Stimulated activated naive CD8-positive, alpha-beta T cell treated with anti-CD3 and anti-CD28 coated beads, Interleukin-15, Interleukin-2, amounts not matched to agents 100 ng/mL and 50 ng/mL, for 24 hours (primary cell): ENCODE measurements around the gene HRAS.

ENCODE experiments used
- H3K27ac Mint-ChIP-seq: one replicate; pipeline ENCODE4 v1.8.0; 2021; ENCODE audit warnings: mild to moderate bottlenecking, mixed read lengths
- H3K27me3 Mint-ChIP-seq: one replicate; pipeline ENCODE4 v1.8.0; 2021; ENCODE audit warnings: mixed read lengths
- H3K36me3 Mint-ChIP-seq: one replicate; pipeline ENCODE4 v1.8.0; 2021; ENCODE audit warnings: low read depth, mixed read lengths
- H3K4me1 Mint-ChIP-seq: one replicate; pipeline ENCODE4 v1.8.0; 2021; ENCODE audit warnings: low read depth, mixed read lengths
- H3K4me3 Mint-ChIP-seq: one replicate; pipeline ENCODE4 v1.8.0; 2021; ENCODE audit warnings: mild to moderate bottlenecking, mixed read lengths
- H3K9me3 Mint-ChIP-seq: one replicate; pipeline ENCODE4 v1.8.0; 2021; ENCODE audit warnings: mixed read lengths

HRAS gene

GRCh38 chr11:551131-551530, 15.8 kb upstream of the HRAS start:
- no peaks in the 10 kb centered on the region for H3K27me3 Mint-ChIP-seq
- no peaks in the 10 kb centered on the region for H3K36me3 Mint-ChIP-seq
- H3K9me3 Mint-ChIP-seq: no peaks in the 10 kb centered on the region
- H3K4me1 Mint-ChIP-seq: no peaks in the 10 kb centered on the region
- H3K4me3 Mint-ChIP-seq: no peak overlapping the region
- H3K27ac Mint-ChIP-seq: no peak overlapping the region

GRCh38 chr11:550746-551085, 15.3 kb upstream of the HRAS start:
- no peak overlapping the region for H3K4me3 Mint-ChIP-seq
- H3K36me3 Mint-ChIP-seq: no peaks in the 10 kb centered on the region
- H3K4me1 Mint-ChIP-seq: no peaks in the 10 kb centered on the region
- no peaks in the 10 kb centered on the region for H3K9me3 Mint-ChIP-seq
- H3K27ac Mint-ChIP-seq: no peak overlapping the region
- no peaks in the 10 kb centered on the region for H3K27me3 Mint-ChIP-seq

GRCh38 chr11:550021-550745, 14.8 kb upstream of the HRAS start:
- H3K27ac Mint-ChIP-seq: no peak overlapping the region
- H3K36me3 Mint-ChIP-seq: no peaks in the 10 kb centered on the region
- no peak overlapping the region for H3K4me3 Mint-ChIP-seq
- H3K4me1 Mint-ChIP-seq: no peaks in the 10 kb centered on the region
- no peaks in the 10 kb centered on the region for H3K27me3 Mint-ChIP-seq
- H3K9me3 Mint-ChIP-seq: no peaks in the 10 kb centered on the region

GRCh38 chr11:548700-549603, 13.6 kb upstream of the HRAS start:
- Mint-ChIP-seq H3K36me3 (no peaks in the 10 kb centered on the region), H3K4me3 (no peak overlapping the region), H3K4me1 (no peaks in the 10 kb centered on the region), H3K9me3 (no peaks in the 10 kb centered on the region), H3K27ac (no peak overlapping the region), H3K27me3 (no peaks in the 10 kb centered on the region)

- Mint-ChIP-seq H3K27ac (no peak overlapping the region), H3K9me3 (no peaks in the 10 kb centered on the region), H3K4me1 (no peaks in the 10 kb centered on the region), H3K36me3 (no peaks in the 10 kb centered on the region), H3K27me3 (no peaks in the 10 kb centered on the region), H3K4me3 (no peak overlapping the region)
Observed at GRCh38 chr11:545171-545570, 9.8 kb upstream of the HRAS start.

- no peaks in the 10 kb centered on the region for H3K4me1 Mint-ChIP-seq
- no peak overlapping the region for H3K27ac Mint-ChIP-seq
- H3K27me3 Mint-ChIP-seq: no peaks in the 10 kb centered on the region
- no peaks in the 10 kb centered on the region for H3K9me3 Mint-ChIP-seq
- H3K4me3 Mint-ChIP-seq: no peak overlapping the region
- H3K36me3 Mint-ChIP-seq: no peaks in the 10 kb centered on the region
Observed at GRCh38 chr11:544817-545166, 9.4 kb upstream of the HRAS start.

- H3K4me1 Mint-ChIP-seq: peaks cover 7% of the 10 kb centered on the region
- H3K27ac Mint-ChIP-seq: no peak overlapping the region
- no peaks in the 10 kb centered on the region for H3K9me3 Mint-ChIP-seq
- H3K27me3 Mint-ChIP-seq: no peaks in the 10 kb centered on the region
- no peak overlapping the region for H3K4me3 Mint-ChIP-seq
- no peaks in the 10 kb centered on the region for H3K36me3 Mint-ChIP-seq
Observed at GRCh38 chr11:541433-541885, 6.1 kb upstream of the HRAS start.

GRCh38 chr11:540583-541432, 5.4 kb upstream of the HRAS start:
- Mint-ChIP-seq H3K27ac (no peak overlapping the region), H3K27me3 (no peaks in the 10 kb centered on the region), H3K4me1 (peaks cover 11% of the 10 kb centered on the region), H3K4me3 (no peak overlapping the region), H3K36me3 (no peaks in the 10 kb centered on the region), H3K9me3 (no peaks in the 10 kb centered on the region)

- H3K36me3 Mint-ChIP-seq: no peaks in the 10 kb centered on the region
- peaks cover 11% of the 10 kb centered on the region for H3K4me1 Mint-ChIP-seq
- no peak overlapping the region for H3K4me3 Mint-ChIP-seq
- no peaks in the 10 kb centered on the region for H3K9me3 Mint-ChIP-seq
- no peak overlapping the region for H3K27ac Mint-ChIP-seq
- H3K27me3 Mint-ChIP-seq: no peaks in the 10 kb centered on the region
Observed at GRCh38 chr11:539971-540481, 4.7 kb upstream of the HRAS start.

GRCh38 chr11:538431-539051, 3.2 kb upstream of the HRAS start:
- Mint-ChIP-seq H3K4me3 (no peak overlapping the region), H3K4me1 (peaks cover 11% of the 10 kb centered on the region), H3K27me3 (no peaks in the 10 kb centered on the region), H3K27ac (no peak overlapping the region), H3K36me3 (no peaks in the 10 kb centered on the region), H3K9me3 (no peaks in the 10 kb centered on the region)

GRCh38 chr11:537622-538430, 2.5 kb upstream of the HRAS start:
- Mint-ChIP-seq H3K9me3 (no peaks in the 10 kb centered on the region), H3K4me1 (peaks cover 11% of the 10 kb centered on the region), H3K36me3 (no peaks in the 10 kb centered on the region), H3K27ac (peak overlapping the region; percentile 45), H3K27me3 (no peaks in the 10 kb centered on the region), H3K4me3 (peak overlapping the region; percentile 92)

- H3K27me3 Mint-ChIP-seq: no peaks in the 10 kb centered on the region
- peaks cover 3% of the 10 kb centered on the region for H3K36me3 Mint-ChIP-seq
- peak within 1 kb of the TSS; percentile 92 for H3K4me3 Mint-ChIP-seq
- no peaks in the 10 kb centered on the region for H3K9me3 Mint-ChIP-seq
- H3K4me1 Mint-ChIP-seq: peaks cover 11% of the 10 kb centered on the region
- peak within 1 kb of the TSS; percentile 93 for H3K27ac Mint-ChIP-seq
Observed at GRCh38 chr11:536841-537621, 1.7 kb upstream of the HRAS start, which contains the start of gene LRRC56. TSS of gene LRRC56 (plus strand) at chr11:537527. CDS start at chr11:540685, 3,158 bp downstream.

- Mint-ChIP-seq H3K4me3 (no peak overlapping the region), H3K9me3 (no peaks in the 10 kb centered on the region), H3K27me3 (no peaks in the 10 kb centered on the region), H3K27ac (no peak overlapping the region), H3K4me1 (peaks cover 11% of the 10 kb centered on the region), H3K36me3 (peaks cover 8% of the 10 kb centered on the region)
Observed at GRCh38 chr11:535210-535518, 212 bp downstream of the HRAS start.
